Measurements from ENCODE around the gene KLF11.

The KLF11 gene
- 20.4 to 59.1 reads per million in 2 donors for total RNA-seq

DNA sequence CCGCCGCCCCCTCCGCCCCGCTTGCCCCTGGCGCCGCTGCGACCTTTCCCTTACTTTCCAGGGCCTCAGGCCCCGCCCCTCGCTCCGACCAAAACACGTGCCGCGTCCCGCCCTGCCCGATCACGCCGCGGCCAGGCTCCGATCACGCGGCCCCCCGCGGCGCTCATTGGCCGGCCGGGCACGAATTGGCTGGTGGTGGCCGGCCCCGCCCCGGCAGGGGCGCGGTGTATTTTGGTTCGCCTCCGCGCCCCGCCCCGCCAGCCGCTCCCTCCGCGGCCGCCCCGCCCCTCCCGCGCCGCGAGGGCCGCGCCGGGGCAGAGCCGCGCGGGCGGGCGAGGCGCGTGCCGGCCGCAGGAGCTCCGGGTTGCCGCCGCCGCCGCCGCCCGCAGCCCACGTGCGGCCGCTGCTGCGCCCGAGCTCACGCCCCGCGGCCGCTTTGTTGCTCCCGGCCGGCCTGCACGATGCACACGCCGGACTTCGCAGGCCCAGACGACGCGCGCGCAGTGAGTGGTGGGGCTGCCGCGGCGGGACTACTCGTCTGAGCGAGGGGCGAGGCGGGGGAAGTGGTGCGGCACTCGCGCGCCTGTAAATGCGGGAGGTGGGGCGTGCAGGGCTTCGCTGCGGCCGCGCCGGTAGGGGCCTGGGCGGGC lies at the start of gene KLF11:
Gene KLF11 (plus strand): TSS at position 295 of the 650 bp plus-strand sequence. CDS start 167 bp downstream, at position 462.
- peak; percentile 74 for DNase-seq

DNA sequence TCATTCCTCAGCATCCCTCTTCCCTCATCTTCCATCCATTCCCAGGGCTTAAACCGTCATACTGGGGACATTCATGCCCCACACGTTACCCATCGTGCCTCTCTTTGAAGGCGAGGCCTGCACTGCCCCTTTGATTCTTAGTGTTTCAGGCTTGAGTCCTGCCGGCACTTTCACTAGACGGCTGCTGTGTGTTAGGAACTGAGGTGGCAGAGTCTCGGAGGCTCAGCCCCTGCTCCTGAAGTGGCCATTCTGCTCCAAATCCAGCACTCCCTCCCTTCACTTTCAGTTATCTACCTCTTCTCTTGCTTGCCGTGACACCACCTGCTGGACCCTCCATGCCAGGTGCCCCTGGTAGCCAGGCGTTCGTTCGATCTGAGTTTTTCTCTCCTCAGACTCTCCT lies 48.9 kb upstream of the KLF11 start:
- no peak for DNase-seq

- DNase-seq, result no peak
Measured at GRCh38 chr2:9995059-9995458, 48.3 kb upstream of the KLF11 start.

DNA sequence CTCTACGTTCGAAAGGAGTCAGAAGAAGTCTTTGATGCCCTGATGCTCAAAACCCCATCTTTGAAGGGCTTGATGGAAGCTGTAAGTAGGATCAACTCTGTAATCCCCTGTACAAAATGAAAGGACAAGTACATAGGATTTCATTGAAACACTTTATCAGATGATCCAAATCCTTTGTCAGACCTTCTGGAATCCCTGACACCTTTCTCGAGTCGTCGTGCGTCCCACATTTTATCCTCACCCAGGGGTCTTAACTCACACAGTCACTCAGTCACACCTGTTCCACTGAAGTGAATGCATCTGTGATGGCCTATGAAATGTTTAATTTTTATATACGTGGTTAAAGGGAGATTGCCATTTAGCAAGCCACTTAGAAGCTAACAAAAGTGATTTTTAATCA lies 47.0 kb upstream of the KLF11 start:
- DNase-seq, result no peak

- no peak for DNase-seq
Measured at GRCh38 chr2:9997936-9998335, 45.4 kb upstream of the KLF11 start.

DNA sequence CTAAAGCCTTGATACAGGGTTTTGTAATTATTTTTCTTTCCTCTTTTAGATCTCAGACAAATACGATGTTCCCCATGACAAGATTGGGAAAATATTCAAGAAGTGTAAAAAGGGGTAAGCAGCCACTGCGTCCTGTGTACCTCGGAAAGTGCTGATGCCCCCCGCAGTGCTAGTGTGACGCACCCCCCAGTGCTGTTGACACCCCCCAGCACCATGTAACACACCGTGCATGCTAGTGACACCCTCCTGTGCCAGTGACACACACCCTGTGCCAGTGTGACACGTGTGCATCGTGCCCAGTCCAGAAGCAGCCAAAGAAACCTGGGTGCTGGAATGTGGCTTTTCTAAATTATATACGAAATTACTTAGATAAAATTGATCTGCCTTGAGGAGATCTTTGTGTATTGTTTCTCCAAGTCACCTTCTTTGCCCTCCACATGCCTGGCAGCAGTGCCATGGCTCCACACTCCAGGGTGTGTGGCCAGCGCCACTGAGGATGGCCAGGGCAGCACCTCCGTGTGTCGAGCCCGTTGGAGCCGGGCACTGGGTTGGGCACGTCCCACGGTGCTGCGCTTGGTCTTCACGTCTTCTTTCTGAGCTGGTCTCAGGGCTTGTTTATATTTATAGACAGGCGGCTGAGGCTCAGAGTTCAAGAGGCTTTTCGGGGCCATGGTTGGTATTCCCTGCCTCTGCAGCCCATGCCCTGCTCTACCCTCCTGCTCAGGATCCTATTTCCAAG lies 44.3 kb upstream of the KLF11 start:
- DNase-seq, result no peak

DNA sequence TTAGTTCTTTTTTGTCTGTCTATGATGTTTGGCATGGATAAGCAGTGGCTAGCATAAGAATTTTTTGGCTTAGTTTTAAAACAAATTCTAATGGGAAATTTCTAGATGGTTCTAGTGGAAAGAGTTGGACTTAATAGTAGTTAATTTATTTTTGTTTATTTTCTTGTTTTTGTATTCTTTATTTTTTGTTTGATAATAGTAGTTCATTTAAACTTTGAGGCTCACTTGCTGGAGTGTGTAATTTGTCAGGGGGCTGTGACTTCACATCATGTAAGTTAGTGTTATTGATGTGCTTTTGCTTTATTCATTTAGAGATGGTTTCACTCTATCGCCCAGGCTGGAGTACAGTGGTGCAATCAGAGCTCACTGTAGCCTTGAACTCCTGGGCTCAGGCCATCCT lies 43.7 kb upstream of the KLF11 start:
- no peak for DNase-seq

- DNase-seq, result no peak
Measured at GRCh38 chr2:10000541-10000940, 42.8 kb upstream of the KLF11 start.

DNA sequence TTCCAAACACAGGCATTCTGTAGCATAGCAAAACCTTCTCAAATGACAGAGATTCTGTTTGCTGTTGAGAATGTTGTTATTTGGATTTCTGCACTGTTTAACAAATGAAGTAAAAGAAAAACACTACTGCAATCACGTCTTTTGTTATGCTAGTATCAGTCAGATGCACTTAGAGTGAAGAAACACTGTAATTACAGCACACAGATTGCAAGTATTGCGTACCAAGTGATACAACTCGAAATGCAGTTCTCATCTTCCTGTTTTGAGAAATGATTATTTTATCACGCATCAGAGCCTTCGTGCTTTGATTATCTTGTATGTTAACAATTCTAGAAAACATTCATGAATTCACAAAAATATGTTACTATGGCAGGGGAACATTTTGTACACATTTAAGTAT lies 41.8 kb upstream of the KLF11 start:
- DNase-seq, result no peak

- no peak for DNase-seq
Measured at GRCh38 chr2:10002109-10002508, 41.2 kb upstream of the KLF11 start.

GRCh38 chr2:10002681-10003080 lies 40.7 kb upstream of the KLF11 start:
- DNase-seq, result no peak

- no peak for DNase-seq
Measured at GRCh38 chr2:10003206-10004125, 39.9 kb upstream of the KLF11 start.

DNA sequence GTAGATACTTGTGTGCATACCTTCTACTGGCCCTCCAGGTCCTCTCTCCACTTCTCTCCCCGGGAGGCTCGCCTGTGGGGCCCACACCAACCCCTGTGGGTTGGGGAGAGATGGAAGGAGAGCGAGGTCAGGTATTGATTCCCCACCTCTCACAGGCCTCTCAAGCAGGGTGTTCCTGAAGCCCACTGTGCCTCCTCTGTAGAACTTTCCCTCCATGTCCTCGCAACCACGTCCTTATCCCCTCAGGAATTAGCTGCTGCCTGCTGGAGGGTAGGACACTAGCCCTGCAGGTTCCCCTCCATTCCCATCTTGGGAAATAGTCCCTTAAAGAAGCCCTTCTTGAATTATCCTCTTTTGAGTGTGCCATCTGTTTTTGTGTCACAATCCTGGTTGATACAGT lies 38.9 kb upstream of the KLF11 start:
- no peak for DNase-seq

- DNase-seq, result no peak
Measured at GRCh38 chr2:10004836-10005235, 38.5 kb upstream of the KLF11 start.

- no peak for DNase-seq
Measured at GRCh38 chr2:10005461-10006235, 37.7 kb upstream of the KLF11 start.

- no peak for DNase-seq
Measured at GRCh38 chr2:10006236-10007161, 36.9 kb upstream of the KLF11 start.

DNA sequence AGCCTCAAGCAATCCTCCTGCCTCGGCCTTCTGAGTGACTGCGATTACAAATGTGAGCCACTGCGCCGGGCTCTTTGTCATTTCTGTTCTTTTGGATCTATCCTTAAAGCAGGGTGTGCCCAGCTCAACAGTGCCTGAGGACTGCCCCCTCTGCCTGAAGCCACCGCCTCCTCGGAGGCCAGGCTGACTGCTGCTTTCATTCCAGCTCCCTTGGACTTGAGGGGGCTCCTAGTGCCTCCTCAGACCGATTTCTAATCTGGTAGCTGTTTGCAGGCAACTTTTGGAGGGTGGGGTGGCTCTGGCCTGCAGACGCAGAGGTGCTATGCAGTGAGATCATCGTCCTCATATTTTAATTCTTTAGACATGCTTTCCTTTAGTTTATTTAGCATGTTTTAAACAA lies 35.9 kb upstream of the KLF11 start:
- DNase-seq, result no peak

DNA sequence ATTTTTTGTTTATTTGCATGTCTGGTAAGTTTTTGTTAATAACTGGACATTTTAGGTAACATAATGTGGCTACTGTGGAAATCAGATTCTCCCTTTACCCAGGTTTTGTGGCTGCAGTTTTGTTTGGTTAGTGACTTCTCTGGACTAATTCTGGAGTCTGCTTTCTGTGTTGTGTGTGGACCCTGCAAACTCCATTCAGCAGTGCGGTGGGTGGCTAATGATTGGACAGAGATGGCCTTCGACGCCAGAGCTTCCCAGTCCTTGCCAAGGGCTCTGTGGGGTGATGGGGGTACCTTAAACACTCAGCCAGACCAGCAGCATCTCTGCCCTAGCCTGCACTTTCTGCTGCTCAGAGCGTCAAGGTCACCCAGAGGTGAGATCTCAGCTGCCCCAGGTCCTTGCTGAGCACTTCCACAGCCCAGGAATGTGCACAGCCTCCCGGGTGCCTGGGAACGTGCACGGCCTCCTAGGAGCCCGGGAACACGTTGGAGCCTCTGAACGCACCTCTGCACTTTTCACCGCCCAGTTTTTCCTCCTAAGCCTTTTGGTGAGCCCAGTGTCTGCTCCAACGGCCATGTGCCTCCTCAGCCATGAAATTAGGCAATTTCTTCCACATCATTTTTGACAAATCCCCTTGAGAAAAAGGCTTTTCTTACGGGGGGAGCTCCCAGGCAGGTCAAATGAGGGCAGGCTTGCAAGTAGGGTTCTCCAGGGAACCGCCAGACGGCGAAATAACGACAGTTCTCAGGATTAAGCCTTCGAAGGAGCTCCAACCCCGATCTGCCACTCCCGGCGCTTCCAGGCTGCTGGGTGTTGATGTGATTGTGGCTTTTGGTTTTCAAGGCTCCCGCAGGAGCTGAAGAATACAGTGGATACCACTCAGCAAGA lies 35.2 kb upstream of the KLF11 start:
- no peak for DNase-seq

- DNase-seq, result no peak
Measured at GRCh38 chr2:10008809-10009176, 34.6 kb upstream of the KLF11 start.

DNA sequence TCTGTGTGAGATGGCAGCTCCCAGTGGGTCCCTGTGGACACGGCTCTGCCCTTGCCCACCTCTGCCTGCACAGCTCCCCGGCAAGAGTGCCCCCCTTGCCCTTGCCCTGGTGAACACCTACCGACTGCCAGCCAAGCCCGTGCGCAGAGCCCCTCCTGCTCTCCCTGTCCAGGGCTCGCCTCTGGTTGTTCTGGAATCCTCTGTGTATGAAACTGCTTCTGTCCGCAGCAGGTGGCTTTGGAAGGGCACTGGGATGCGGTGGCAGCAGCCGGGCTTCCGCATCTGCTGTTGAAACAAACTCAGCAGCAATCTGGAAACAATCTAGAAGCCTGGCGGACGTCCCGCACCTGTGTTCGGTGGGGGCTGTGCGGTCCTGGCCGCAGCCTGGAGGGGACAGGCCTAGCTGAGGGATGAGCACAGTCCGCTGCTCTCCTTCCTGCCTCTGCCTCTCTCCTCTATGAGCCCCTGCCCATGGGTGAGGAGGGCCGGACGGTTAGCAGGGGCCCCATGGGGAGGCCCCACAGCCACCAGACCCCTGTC lies 34.0 kb upstream of the KLF11 start:
- no peak for DNase-seq

All from T-helper 9 cell (primary cell).